B cell (primary cell): ENCODE data around the gene ALG6. TPM values are rescaled to one million over a fixed set of nuclear protein-coding genes. Genes with fewer than 3 reads are reported as not detected.

Source experiments
- ATAC-seq: fragments of 200-7000 bp; cut with Tn5 transposase; one replicate; pipeline ENCODE4 v1.10.0; 2021; ENCODE audit warnings: low read depth, mild to moderate bottlenecking, moderate number of reproducible peaks, moderate library complexity
- CTCF ChIA-PET: fragments of 350-600 bp; sonication (Branson Sonifier 250); formaldehyde crosslinking; loops from one replicate; lab custom pipeline; 2021; ENCODE audit warnings: antibody characterized with exemption, inconsistent platforms; lab: Charles Lee
- POLR2A ChIA-PET: fragments of 350-600 bp; sonication (Branson Sonifier 250); formaldehyde crosslinking; loops from one replicate; lab custom pipeline; 2021; ENCODE audit warnings: antibody characterized with exemption; lab: Charles Lee
- DNase-seq: peaks from one replicate; pipeline ENCODE4 v3.0.0; 2013
- H2AFZ ChIP-seq: 2 replicates; pipeline ENCODE4 v1.6.1; 2012; ENCODE audit warnings: mild to moderate bottlenecking, low read depth, low read length; ENCODE audit not compliant: insufficient read depth, poor library complexity, severe bottlenecking
- H3K27ac ChIP-seq, 2 donors: 1 replicate in 1 of 2; 2 replicates in 1 of 2; pipeline ENCODE4 v1.5.1; 2012 to 2013; ENCODE audit warnings: low read length in 2 of 2, mild to moderate bottlenecking in 2 of 2, moderate library complexity in 1 of 2
- H3K27me3 ChIP-seq, 4 experiments: fragments of 200-600 bp in 1 of 4; sonication (generic) in 1 of 4; replicated peaks in 1 of 4; 1 replicate in 2 of 4; 2 replicates in 2 of 4; pipeline versions ENCODE4 v1.6.1 to v1.7.0; 2013 to 2016; ENCODE audit warnings: low read length in 3 of 4, mild to moderate bottlenecking in 2 of 4, mixed read lengths in 1 of 4, moderate library complexity in 1 of 4; ENCODE audit not compliant: insufficient read depth in 4 of 4, control insufficient read depth in 3 of 4; ENCODE audit errors: control extremely low read depth in 1 of 4
- H3K36me3 ChIP-seq, 2 experiments: replicated peaks in 1 of 2; 1 replicate in 1 of 2; 2 replicates in 1 of 2; pipeline versions ENCODE4 v1.6.1 to v1.7.1; 2013; ENCODE audit warnings: low read length in 1 of 2; ENCODE audit not compliant: insufficient read depth in 2 of 2, control insufficient read depth in 1 of 2; ENCODE audit errors: control extremely low read depth in 1 of 2, extremely low read depth in 1 of 2
- H3K4me1 ChIP-seq, 2 donors: fragments of 200-600 bp in 1 of 2; sonication (generic) in 1 of 2; 1 replicate in 1 of 2; 2 replicates in 1 of 2; pipeline versions ENCODE4 v1.5.1 to v1.6.1; 2013 to 2017; ENCODE audit warnings: low read length in 2 of 2; ENCODE audit not compliant: control insufficient read depth in 2 of 2, insufficient read depth in 2 of 2
- H3K4me2 ChIP-seq: replicated peaks from 2 replicates; pipeline ENCODE3; 2012; ENCODE audit warnings: mild to moderate bottlenecking, low read depth, low read length; ENCODE audit not compliant: poor library complexity, severe bottlenecking
- H3K4me3 ChIP-seq, 5 experiments: fragments of 200-600 bp in 1 of 5; sonication (generic) in 1 of 5; 1 replicate in 3 of 5; 2 replicates in 2 of 5; pipeline versions ENCODE4 v1.5.1 to v1.7.0; 2011 to 2016; ENCODE audit warnings: low read length in 4 of 5, mild to moderate bottlenecking in 4 of 5, low read depth in 2 of 5, control low read depth in 1 of 5, moderate library complexity in 1 of 5; ENCODE audit not compliant: insufficient read depth in 1 of 5; ENCODE audit errors: control extremely low read depth in 1 of 5, extremely low read depth in 1 of 5
- H3K79me2 ChIP-seq: fragments of 200-600 bp; sonication (generic); one replicate; pipeline ENCODE4 v1.6.0; 2016; ENCODE audit warnings: low read length; ENCODE audit not compliant: control insufficient read depth, insufficient read depth
- H3K9ac ChIP-seq: fragments of 200-600 bp; sonication (generic); 2 replicates; pipeline ENCODE4 v1.6.1; 2017; ENCODE audit warnings: mild to moderate bottlenecking, low read length, moderate library complexity
- H3K9me3 ChIP-seq, 3 donors: one replicate each; pipeline versions ENCODE4 v1.6.1 to v1.7.1; 2013; ENCODE audit warnings: low read length in 2 of 3; ENCODE audit not compliant: control insufficient read depth in 2 of 3, insufficient read depth in 1 of 3; ENCODE audit errors: control extremely low read depth in 1 of 3
- H4K20me1 ChIP-seq: 2 replicates; pipeline ENCODE4 v1.6.0; 2012; ENCODE audit warnings: mild to moderate bottlenecking, low read length; ENCODE audit not compliant: insufficient read depth, control insufficient read depth, poor library complexity, severe bottlenecking
- H3K27ac Mint-ChIP-seq: one replicate; pipeline ENCODE4 v1.8.0; 2021; ENCODE audit warnings: mixed read lengths
- H3K27me3 Mint-ChIP-seq: one replicate; pipeline ENCODE4 v1.8.0; 2021; ENCODE audit warnings: mixed read lengths
- H3K4me1 Mint-ChIP-seq: one replicate; pipeline ENCODE4 v1.8.0; 2021; ENCODE audit warnings: mixed read lengths
- H3K4me3 Mint-ChIP-seq: one replicate; pipeline ENCODE4 v1.8.0; 2021; ENCODE audit warnings: mixed read lengths
- H3K9me3 Mint-ChIP-seq: one replicate; pipeline ENCODE4 v1.8.0; 2022; ENCODE audit warnings: mixed read lengths; ENCODE audit not compliant: insufficient read depth
- EZH2 ChIP-seq: IDR thresholded peaks from 2 replicates; pipeline ENCODE4 v1.6.1; 2012; ENCODE audit warnings: borderline replicate concordance, low read depth, mild to moderate bottlenecking, moderate library complexity, low read length; ENCODE audit not compliant: insufficient read depth, poor library complexity, severe bottlenecking
- WGBS: methylation state at CpG from one replicate; pipeline ENCODE4 v1.1.5; 2013; ENCODE audit warnings: missing lambda C conversion rate; ENCODE audit not compliant: insufficient coverage; 5-methylcytosine and 5-hydroxymethylcytosine counted together
- intact Hi-C: fragments of 100-400 bp; cut with micrococcal nuclease; formaldehyde crosslinking; loops from one replicate; pipeline ENCODE4 v1.10.0; 2022
- polyA plus RNA-seq: library from polyadenylated mRNA; depleted of rRNA; stranded (reverse); fragments of >200 nt; gene quantifications from 2 replicates; pipeline ENCODE4 v1.2.3, GENCODE V29; 2012
- total RNA-seq, 2 donors: library from RNA; stranded (reverse); fragments of 120-200 nt in 1 of 2; gene quantifications; 1 replicate in 1 of 2; 2 replicates in 1 of 2; pipeline versions ENCODE4 v1.2.3 to v1.2.4, GENCODE V29; 2013 to 2022
- TF ChIP-seq, protein P1 (sequence below): fragments of 200-600 bp; IDR thresholded peaks from one replicate; pipeline ENCODE4 v1.8.0; 2022; ENCODE audit warnings: antibody characterized with exemption, mild to moderate bottlenecking

The ALG6 gene
- total and polyA plus RNA-seq, 2 donors (not counting 1 experiment from before 2014, with no cell fraction given): 9.7 to 31.4 TPM

DNA sequence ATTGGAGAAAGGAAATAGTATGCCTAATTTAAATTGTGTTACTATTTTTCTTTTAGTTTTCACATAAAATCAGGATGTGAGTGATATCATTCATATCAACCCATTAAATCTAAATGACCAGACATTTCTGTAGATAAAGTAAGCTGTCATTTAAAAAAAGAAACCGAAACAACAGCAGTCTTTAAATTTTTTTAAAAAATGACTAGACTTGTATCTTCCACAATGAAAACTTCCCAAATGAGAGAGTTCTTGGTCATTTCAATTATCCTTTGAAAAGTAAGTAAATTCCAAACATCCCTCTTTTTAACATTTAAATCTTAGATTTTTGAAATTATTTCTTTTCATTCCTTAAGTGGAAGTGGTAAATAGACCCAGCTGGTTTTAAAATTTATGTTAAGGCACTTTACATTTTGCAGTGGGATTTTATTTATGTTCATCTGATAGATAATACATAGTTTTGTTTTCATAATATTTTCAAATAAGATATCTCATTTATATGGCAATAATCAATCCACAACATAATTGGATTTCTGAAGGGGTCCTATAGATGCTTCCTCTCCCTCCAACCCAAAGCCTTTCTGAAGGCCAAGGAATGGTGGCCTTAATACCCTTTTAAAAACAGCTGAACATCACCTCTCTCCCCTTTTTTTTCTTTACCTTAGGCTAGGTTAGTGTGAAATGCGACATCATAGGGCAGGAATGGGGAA is 42.0 kb upstream of the ALG6 start:
- TF ChIP-seq, protein P1, sequence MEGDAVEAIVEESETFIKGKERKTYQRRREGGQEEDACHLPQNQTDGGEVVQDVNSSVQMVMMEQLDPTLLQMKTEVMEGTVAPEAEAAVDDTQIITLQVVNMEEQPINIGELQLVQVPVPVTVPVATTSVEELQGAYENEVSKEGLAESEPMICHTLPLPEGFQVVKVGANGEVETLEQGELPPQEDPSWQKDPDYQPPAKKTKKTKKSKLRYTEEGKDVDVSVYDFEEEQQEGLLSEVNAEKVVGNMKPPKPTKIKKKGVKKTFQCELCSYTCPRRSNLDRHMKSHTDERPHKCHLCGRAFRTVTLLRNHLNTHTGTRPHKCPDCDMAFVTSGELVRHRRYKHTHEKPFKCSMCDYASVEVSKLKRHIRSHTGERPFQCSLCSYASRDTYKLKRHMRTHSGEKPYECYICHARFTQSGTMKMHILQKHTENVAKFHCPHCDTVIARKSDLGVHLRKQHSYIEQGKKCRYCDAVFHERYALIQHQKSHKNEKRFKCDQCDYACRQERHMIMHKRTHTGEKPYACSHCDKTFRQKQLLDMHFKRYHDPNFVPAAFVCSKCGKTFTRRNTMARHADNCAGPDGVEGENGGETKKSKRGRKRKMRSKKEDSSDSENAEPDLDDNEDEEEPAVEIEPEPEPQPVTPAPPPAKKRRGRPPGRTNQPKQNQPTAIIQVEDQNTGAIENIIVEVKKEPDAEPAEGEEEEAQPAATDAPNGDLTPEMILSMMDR: no peak
- no peak for TF ChIP-seq EZH2
- no peak for ATAC-seq
- Mint-ChIP-seq H3K4me1 (peaks cover 25% of the 10 kb centered on the region), H3K27me3 (peaks cover 60% of the 10 kb centered on the region), H3K9me3 (no peaks in the 10 kb centered on the region), H3K4me3 (no peak overlapping the region), H3K27ac (peak overlapping the region; percentile 55)
- Histone ChIP-seq H3K9ac (no peak overlapping the region), H3K4me3 (no peak overlapping the region), H3K9me3 (peaks cover 5 to 82% (median 32%) of the 10 kb centered on the region in 3 donors), H3K36me3 (no peaks in the 10 kb centered on the region), H4K20me1 (no peaks in the 10 kb centered on the region), H3K79me2 (no peaks in the 10 kb centered on the region), H2AFZ (no peak overlapping the region), H3K27ac (no peak overlapping the region), H3K4me1 (peaks cover 52 to 74% of the 10 kb centered on the region in 2 donors), H3K4me2 (no peak overlapping the region), H3K27me3 (peaks cover 2 to 84% (median 69%) of the 10 kb centered on the region in 4 experiments)
- DNase-seq: peak; percentile 29
- WGBS: no CpG with 5 or more reads among the region's 2 CpGs
- CTCF ChIA-PET: no interaction called here
- POLR2A ChIA-PET: no interaction called here
- intact Hi-C loops: no loop called here

DNA sequence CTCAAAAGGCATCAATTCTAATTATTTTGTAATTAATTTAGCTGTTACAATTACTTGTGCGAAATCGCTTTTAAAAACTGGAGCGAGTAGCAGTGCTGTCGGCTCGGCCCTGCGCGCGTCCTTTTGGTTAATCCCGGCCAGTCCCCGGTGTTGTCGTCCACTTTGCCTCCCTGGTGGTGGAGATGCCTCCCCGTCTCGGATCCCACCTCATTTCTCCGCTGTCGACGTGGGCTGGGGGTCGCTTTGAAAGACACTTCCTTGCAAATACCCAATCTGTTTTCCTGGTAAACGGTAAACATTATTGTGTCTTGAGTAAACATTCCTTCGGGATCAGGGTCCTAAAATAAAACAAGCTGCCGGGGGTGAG is 41.3 kb upstream of the ALG6 start:
- Mint-ChIP-seq H3K4me1 (peaks cover 25% of the 10 kb centered on the region), H3K27me3 (peaks cover 63% of the 10 kb centered on the region), H3K9me3 (peaks cover 2% of the 10 kb centered on the region), H3K27ac (peak overlapping the region; percentile 28), H3K4me3 (no peak overlapping the region)
- ATAC-seq (no peak), DNase-seq (no peak)
- Histone ChIP-seq H4K20me1 (no peaks in the 10 kb centered on the region), H3K27ac (no peak overlapping the region), H3K36me3 (no peaks in the 10 kb centered on the region), H3K4me1 (peaks cover 49 to 72% of the 10 kb centered on the region in 2 donors), H3K9ac (no peak overlapping the region), H3K4me3 (no peak overlapping the region), H3K9me3 (peaks cover 5 to 78% (median 25%) of the 10 kb centered on the region in 3 donors), H3K79me2 (no peaks in the 10 kb centered on the region), H2AFZ (no peak overlapping the region), H3K27me3 (peaks cover 2 to 84% (median 70%) of the 10 kb centered on the region in 4 experiments), H3K4me2 (no peak overlapping the region)
- TF ChIP-seq, protein P1: no peak
- TF ChIP-seq EZH2: no peak
- ChIA-PET POLR2A (no interaction called here), CTCF (interaction anchor here (1.4 kb wide), 1 partner anchor 115 kb away, joined by 4 read pairs; no protein-coding TSS in a partner anchor)
- intact Hi-C loops: no loop called here
- WGBS: 19% methylated on average over 15 of the region's 20 CpGs
